Bronchial epithelial cell (primary cell): ENCODE data around the gene RAB17. TPM values are rescaled to one million over a fixed set of nuclear protein-coding genes. Genes with fewer than 3 reads are reported as not detected.
A peak's percentile ranks its signal among the peaks of the same experiment; 100 is the strongest.

Experiments
- DNase-seq: peaks from one replicate; pipeline ENCODE4 v3.0.0-alpha.2; 2010; ENCODE audit warnings: low read depth
- FAIRE-seq: peaks from 2 replicates; lab custom pipeline; 2011; peaks lifted over from hg19 to GRCh38; lab: Jason Lieb, UNC
- H3K27me3 ChIP-seq: 2 replicates; pipeline ENCODE4 v1.5.1; 2011; ENCODE audit warnings: low read length; ENCODE audit not compliant: control insufficient read depth, insufficient read depth
- H3K36me3 ChIP-seq: 2 replicates; pipeline ENCODE4 v1.5.1; 2011; ENCODE audit warnings: low read length; ENCODE audit not compliant: control insufficient read depth, insufficient read depth
- H3K4me3 ChIP-seq: 2 replicates; pipeline ENCODE4 v1.5.1; 2011; ENCODE audit warnings: mild to moderate bottlenecking, low read depth, low read length, control low read depth
- CTCF ChIP-seq: IDR thresholded peaks from 2 replicates; pipeline ENCODE4 v1.5.1; 2011; ENCODE audit warnings: mild to moderate bottlenecking, moderate library complexity, low read length, control low read depth, inconsistent platforms; ENCODE audit not compliant: insufficient read depth, severe bottlenecking
- total RNA-seq: library from RNA; depleted of rRNA; stranded (reverse); fragments of >200 nt; gene quantifications from 2 replicates; pipeline ENCODE4 v1.2.1, GENCODE V29; 2014

RAB17 gene
- total RNA-seq, 1 donor from 2014 or later, result 2.4 TPM

GRCh38 chr2:237566401-237567235, 23.9 kb downstream of the RAB17 start, which contains the start of gene PRLH:
Gene PRLH, plus strand, starts transcription at chr2:237566574. Its CDS starts 0 bp downstream, at chr2:237566574.
- Histone ChIP-seq H3K27me3 (no peaks in the 10 kb centered on the region), H3K4me3 (no peak within 1 kb of the TSS), H3K36me3 (no peaks in the 10 kb centered on the region)
- DNase-seq (no peak), FAIRE-seq (no peak)
- TF ChIP-seq CTCF, result no peak

GRCh38 chr2:237565974-237566373, 24.6 kb downstream of the RAB17 start:
- TF ChIP-seq CTCF, result no peak
- FAIRE-seq, result peak; percentile 100
- DNase-seq, result no peak
- Histone ChIP-seq H3K4me3 (no peak overlapping the region), H3K36me3 (no peaks in the 10 kb centered on the region), H3K27me3 (no peaks in the 10 kb centered on the region)

GRCh38 chr2:237564526-237565131, 25.9 kb downstream of the RAB17 start:
- FAIRE-seq (no peak), DNase-seq (no peak)
- Histone ChIP-seq H3K36me3 (no peaks in the 10 kb centered on the region), H3K4me3 (no peak overlapping the region), H3K27me3 (no peaks in the 10 kb centered on the region)
- TF ChIP-seq CTCF, result no peak

- TF ChIP-seq CTCF, result no peak
- no peaks in the 10 kb centered on the region for H3K27me3 ChIP-seq
- peak; percentile 4 for DNase-seq
- no peaks in the 10 kb centered on the region for H3K36me3 ChIP-seq
- H3K4me3 ChIP-seq, result no peak overlapping the region
- FAIRE-seq, result no peak
These were observed 26.7 kb downstream of the RAB17 start for GRCh38 chr2:237563816-237564215.

- Histone ChIP-seq H3K4me3 (no peak overlapping the region), H3K27me3 (no peaks in the 10 kb centered on the region), H3K36me3 (no peaks in the 10 kb centered on the region)
- TF ChIP-seq CTCF, result no peak
- DNase-seq (no peak), FAIRE-seq (no peak)
These were observed 29.3 kb downstream of the RAB17 start for GRCh38 chr2:237561221-237561620.
